ENCODE results near the gene PDZD7.

- no peak for TF ChIP-seq GABPA (IDR thresholded peaks at IDR 0.05; ENCODE audit: low read depth)
- TF ChIP-seq CTCF (IDR thresholded peaks at IDR 0.05; ENCODE audit: insufficient read depth, low read length): no peak
Measured at GRCh38 chr10:100966887-100967286, 64.0 kb downstream of the PDZD7 start.
